Mucosa of stomach (tissue), 1 donor: ENCODE results near the gene RETSAT.
"Not testable (repeated sequence)": the region's sequence is repeated elsewhere in the genome, so short reads cannot be mapped to it uniquely, and the experiment has no call there.

Experiments used
- H3K27me3 ChIP-seq: one replicate; pipeline ENCODE4 v1.7.0; 2013; ENCODE audit warnings: mild to moderate bottlenecking, low read length; ENCODE audit not compliant: control insufficient read depth, insufficient read depth
- H3K36me3 ChIP-seq: one replicate; pipeline ENCODE4 v1.7.0; 2013; ENCODE audit warnings: low read length; ENCODE audit not compliant: control insufficient read depth, insufficient read depth
- H3K4me1 ChIP-seq: one replicate; pipeline ENCODE4 v1.7.0; 2013; ENCODE audit warnings: mild to moderate bottlenecking, low read length; ENCODE audit not compliant: control insufficient read depth, insufficient read depth
- H3K4me3 ChIP-seq: one replicate; pipeline ENCODE4 v1.7.0; 2013; ENCODE audit warnings: low read length
- H3K9ac ChIP-seq: one replicate; pipeline ENCODE4 v1.7.0; 2013; ENCODE audit warnings: mild to moderate bottlenecking, low read length, moderate library complexity
- H3K9me3 ChIP-seq: one replicate; pipeline ENCODE4 v1.7.0; 2013; ENCODE audit warnings: mild to moderate bottlenecking, low read length, moderate library complexity; ENCODE audit not compliant: control insufficient read depth
- donor health status: Pancreatic carcinoma.

RETSAT gene

GRCh38 chr2:85394261-85394681, 39.9 kb upstream of the RETSAT start:
- Histone ChIP-seq H3K36me3 (peaks cover 11% of the 10 kb centered on the region), H3K9ac (no peak overlapping the region), H3K4me3 (no peak overlapping the region), H3K27me3 (no peaks in the 10 kb centered on the region), H3K9me3 (no peaks in the 10 kb centered on the region), H3K4me1 (peaks cover 19% of the 10 kb centered on the region)

- H3K9ac ChIP-seq = no peak overlapping the region
- H3K4me3 ChIP-seq = no peak overlapping the region
- H3K27me3 ChIP-seq = no peaks in the 10 kb centered on the region
- no peaks in the 10 kb centered on the region for H3K9me3 ChIP-seq
- H3K4me1 ChIP-seq = peaks cover 19% of the 10 kb centered on the region
- peaks cover 11% of the 10 kb centered on the region for H3K36me3 ChIP-seq
These were observed 39.5 kb upstream of the RETSAT start for GRCh38 chr2:85393836-85394235.

GRCh38 chr2:85390941-85391669, 36.8 kb upstream of the RETSAT start:
- H3K27me3 ChIP-seq = no peaks in the 10 kb centered on the region
- H3K9ac ChIP-seq = no peak overlapping the region
- no peak overlapping the region for H3K4me3 ChIP-seq
- peaks cover 7% of the 10 kb centered on the region for H3K4me1 ChIP-seq
- H3K36me3 ChIP-seq = peaks cover 11% of the 10 kb centered on the region
- H3K9me3 ChIP-seq = no peaks in the 10 kb centered on the region

GRCh38 chr2:85388878-85389538, 34.7 kb upstream of the RETSAT start:
- Histone ChIP-seq H3K36me3 (peaks cover 8% of the 10 kb centered on the region), H3K4me1 (peaks cover 6% of the 10 kb centered on the region), H3K9ac (no peak overlapping the region)

GRCh38 chr2:85387754-85388153, 33.4 kb upstream of the RETSAT start:
- peaks cover 4% of the 10 kb centered on the region for H3K36me3 ChIP-seq
- H3K9ac ChIP-seq = no peak overlapping the region
- peaks cover 5% of the 10 kb centered on the region for H3K4me1 ChIP-seq
- H3K4me3 ChIP-seq = no peak overlapping the region
- no peaks in the 10 kb centered on the region for H3K27me3 ChIP-seq
- no peaks in the 10 kb centered on the region for H3K9me3 ChIP-seq

More at GRCh38 chr2:85388878-85389538, 34.7 kb upstream of the RETSAT start:
- no peaks in the 10 kb centered on the region for H3K9me3 ChIP-seq
- H3K4me3 ChIP-seq = no peak overlapping the region
- H3K27me3 ChIP-seq = no peaks in the 10 kb centered on the region

- H3K4me1 ChIP-seq = no peaks in the 10 kb centered on the region
- no peak overlapping the region for H3K9ac ChIP-seq
- no peaks in the 10 kb centered on the region for H3K27me3 ChIP-seq
- no peaks in the 10 kb centered on the region for H3K9me3 ChIP-seq
- no peaks in the 10 kb centered on the region for H3K36me3 ChIP-seq
- H3K4me3 ChIP-seq = no peak overlapping the region
These were observed 31.4 kb upstream of the RETSAT start for GRCh38 chr2:85385746-85386145.

GRCh38 chr2:85383850-85384249, 29.5 kb upstream of the RETSAT start:
- H3K9ac ChIP-seq = no peak overlapping the region
- no peaks in the 10 kb centered on the region for H3K27me3 ChIP-seq
- H3K4me3 ChIP-seq = no peak overlapping the region
- no peaks in the 10 kb centered on the region for H3K9me3 ChIP-seq
- H3K4me1 ChIP-seq = no peaks in the 10 kb centered on the region
- H3K36me3 ChIP-seq = no peaks in the 10 kb centered on the region

- not testable (repeated sequence) for H3K27me3 ChIP-seq, H3K9ac ChIP-seq, H3K9me3 ChIP-seq, H3K4me1 ChIP-seq, H3K4me3 ChIP-seq, H3K36me3 ChIP-seq
These were observed 28.8 kb upstream of the RETSAT start for GRCh38 chr2:85383151-85383550.

GRCh38 chr2:85380048-85380447, 25.7 kb upstream of the RETSAT start:
- Histone ChIP-seq H3K9ac (no peak overlapping the region), H3K9me3 (no peaks in the 10 kb centered on the region), H3K36me3 (no peaks in the 10 kb centered on the region), H3K27me3 (no peaks in the 10 kb centered on the region), H3K4me1 (no peaks in the 10 kb centered on the region), H3K4me3 (no peak overlapping the region)

GRCh38 chr2:85378257-85378656, 23.9 kb upstream of the RETSAT start:
- Histone ChIP-seq H3K9ac (no peak overlapping the region), H3K4me1 (no peaks in the 10 kb centered on the region), H3K27me3 (no peaks in the 10 kb centered on the region), H3K9me3 (no peaks in the 10 kb centered on the region), H3K36me3 (no peaks in the 10 kb centered on the region), H3K4me3 (no peak overlapping the region)

- no peaks in the 10 kb centered on the region for H3K27me3 ChIP-seq
- H3K9ac ChIP-seq = no peak overlapping the region
- H3K36me3 ChIP-seq = no peaks in the 10 kb centered on the region
- no peaks in the 10 kb centered on the region for H3K4me1 ChIP-seq
- no peaks in the 10 kb centered on the region for H3K9me3 ChIP-seq
- H3K4me3 ChIP-seq = no peak overlapping the region
These were observed 22.8 kb upstream of the RETSAT start for GRCh38 chr2:85377083-85377482.

- no peak overlapping the region for H3K4me3 ChIP-seq
- H3K9me3 ChIP-seq = no peaks in the 10 kb centered on the region
- no peaks in the 10 kb centered on the region for H3K4me1 ChIP-seq
- H3K36me3 ChIP-seq = no peaks in the 10 kb centered on the region
- H3K9ac ChIP-seq = no peak overlapping the region
- no peaks in the 10 kb centered on the region for H3K27me3 ChIP-seq
These were observed 22.1 kb upstream of the RETSAT start for GRCh38 chr2:85376291-85377065.
